Activated CD8-positive, alpha-beta memory T cell treated with anti-CD3 and anti-CD28 coated beads, Interleukin-2, amount 50 U/mL, for 48 hours (primary cell): Measurements from ENCODE around the gene ROR2.

Source experiments
- DNase-seq: peaks from one replicate; pipeline ENCODE4 v3.0.0-alpha.2; 2020

ROR2 gene

GRCh38 chr9:91710158-91710557, 239.9 kb downstream of the ROR2 start:
- no peak for DNase-seq

- DNase-seq: no peak
These were observed 244.6 kb downstream of the ROR2 start for GRCh38 chr9:91705386-91705785.

- DNase-seq: no peak
These were observed 249.6 kb downstream of the ROR2 start for GRCh38 chr9:91700475-91700874.

- DNase-seq: no peak
These were observed 251.8 kb downstream of the ROR2 start for GRCh38 chr9:91698266-91698665.

GRCh38 chr9:91697201-91697600, 252.8 kb downstream of the ROR2 start:
- no peak for DNase-seq

GRCh38 chr9:91694081-91694870, 255.8 kb downstream of the ROR2 start:
- DNase-seq: no peak

- no peak for DNase-seq
These were observed 256.8 kb downstream of the ROR2 start for GRCh38 chr9:91693226-91693625.

GRCh38 chr9:91690540-91691249, 259.3 kb downstream of the ROR2 start:
- DNase-seq: no peak

GRCh38 chr9:91689006-91689405, 261.0 kb downstream of the ROR2 start:
- DNase-seq: no peak

GRCh38 chr9:91683269-91683668, 266.8 kb downstream of the ROR2 start:
- no peak for DNase-seq

GRCh38 chr9:91682806-91683205, 267.2 kb downstream of the ROR2 start:
- DNase-seq: no peak

- DNase-seq: peak; percentile 88
These were observed 268.3 kb downstream of the ROR2 start for GRCh38 chr9:91681461-91682305.

- no peak for DNase-seq
These were observed 269.0 kb downstream of the ROR2 start for GRCh38 chr9:91680998-91681397.

- DNase-seq: no peak
These were observed 269.9 kb downstream of the ROR2 start for GRCh38 chr9:91680106-91680505.

- no peak for DNase-seq
These were observed 271.0 kb downstream of the ROR2 start for GRCh38 chr9:91678807-91679580.

- DNase-seq: no peak
These were observed 272.1 kb downstream of the ROR2 start for GRCh38 chr9:91677822-91678436.

- DNase-seq: no peak
These were observed 272.7 kb downstream of the ROR2 start for GRCh38 chr9:91677331-91677730.

GRCh38 chr9:91676046-91676445, 274.0 kb downstream of the ROR2 start:
- no peak for DNase-seq

- DNase-seq: no peak
These were observed 285.4 kb downstream of the ROR2 start for GRCh38 chr9:91664663-91665062.

- DNase-seq: no peak
These were observed 286.2 kb downstream of the ROR2 start for GRCh38 chr9:91663858-91664257.

- DNase-seq: no peak
These were observed 288.6 kb downstream of the ROR2 start for GRCh38 chr9:91661451-91661850.

GRCh38 chr9:91660521-91660920, 289.5 kb downstream of the ROR2 start:
- no peak for DNase-seq
